WTC11 (cell line): ENCODE measurements around the gene OR8G1. TPM values are rescaled to one million over a fixed set of nuclear protein-coding genes. Genes with fewer than 3 reads are reported as not detected.
"Not testable (repeated sequence)": the region's sequence is repeated elsewhere in the genome, so short reads cannot be mapped to it uniquely, and the experiment has no call there.

ENCODE experiments used
- ATAC-seq: fragments of 200-7000 bp; cut with Tn5 transposase; 2 replicates; pipeline ENCODE4 v1.10.0; 2021; ENCODE audit warnings: mild to moderate bottlenecking, moderate library complexity
- CTCF ChIA-PET: fragments of 300-600 bp; sonication (Branson Sonifier 250); formaldehyde crosslinking; loops from one replicate; lab custom pipeline; 2021; ENCODE audit warnings: antibody characterized with exemption; lab: Charles Lee
- POLR2A ChIA-PET: fragments of 350-600 bp; sonication (Branson Sonifier 250); formaldehyde crosslinking; loops from one replicate; lab custom pipeline; 2021; ENCODE audit warnings: antibody characterized with exemption; lab: Charles Lee
- DNase-seq: peaks from one replicate; pipeline ENCODE4 v3.0.0; 2021; ENCODE audit warnings: low spot score
- H3K27ac Mint-ChIP-seq: 2 replicates; pipeline ENCODE4 v1.8.0; 2021; ENCODE audit warnings: mixed read lengths
- H3K27me3 Mint-ChIP-seq: 2 replicates; pipeline ENCODE4 v1.8.0; 2021; ENCODE audit warnings: low read depth, mild to moderate bottlenecking, moderate library complexity, mixed read lengths
- H3K36me3 Mint-ChIP-seq: 2 replicates; pipeline ENCODE4 v1.8.0; 2021; ENCODE audit warnings: mixed read lengths
- H3K4me1 Mint-ChIP-seq: 2 replicates; pipeline ENCODE4 v1.8.0; 2022; ENCODE audit warnings: mixed read lengths
- H3K4me3 Mint-ChIP-seq: 2 replicates; pipeline ENCODE4 v1.8.0; 2021; ENCODE audit warnings: mild to moderate bottlenecking, moderate library complexity, mixed read lengths
- H3K9me3 Mint-ChIP-seq: 2 replicates; pipeline ENCODE4 v1.8.0; 2021; ENCODE audit warnings: mixed read lengths
- ELF4 ChIP-seq: sonication (generic); formaldehyde crosslinking; IDR thresholded peaks from 2 replicates; pipeline ENCODE4 v1.8.1; 2022; ENCODE audit warnings: low read depth, mild to moderate bottlenecking, moderate library complexity, missing genetic modification reagents
- ESRRA ChIP-seq: sonication (generic); formaldehyde crosslinking; IDR thresholded peaks from 2 replicates; pipeline ENCODE4 v1.8.1; 2022; ENCODE audit warnings: mild to moderate bottlenecking, missing genetic modification reagents, borderline replicate concordance
- FOXK1 ChIP-seq: sonication (generic); formaldehyde crosslinking; IDR thresholded peaks from 2 replicates; pipeline ENCODE4 v1.8.0; 2022; ENCODE audit warnings: mild to moderate bottlenecking, moderate library complexity, missing genetic modification reagents
- NFATC4 ChIP-seq: fragments of 250-450 bp; sonication (Bioruptor Pico); IDR thresholded peaks from 2 replicates; pipeline ENCODE4 v1.9.0; 2021; ENCODE audit warnings: mild to moderate bottlenecking
- NFYB ChIP-seq: sonication (generic); formaldehyde crosslinking; conservative IDR thresholded peaks from 2 replicates; pipeline ENCODE4 v1.8.0; 2022; ENCODE audit warnings: low read depth, missing genetic modification reagents
- NR1H2 ChIP-seq: sonication (generic); formaldehyde crosslinking; IDR thresholded peaks from 2 replicates; pipeline ENCODE4 v1.9.0; 2021; ENCODE audit warnings: mild to moderate bottlenecking, moderate library complexity, missing genetic modification reagents
- SP1 ChIP-seq: sonication (generic); formaldehyde crosslinking; conservative IDR thresholded peaks from 2 replicates; pipeline ENCODE4 v1.8.1; 2022; ENCODE audit warnings: missing genetic modification reagents
- ZBTB21 ChIP-seq: sonication (generic); formaldehyde crosslinking; IDR thresholded peaks from 2 replicates; pipeline ENCODE4 v1.8.1; 2023; ENCODE audit warnings: mild to moderate bottlenecking, missing genetic modification reagents, borderline replicate concordance
- ZNF263 ChIP-seq: sonication (generic); formaldehyde crosslinking; IDR thresholded peaks from 2 replicates; pipeline ENCODE4 v1.8.1; 2022; ENCODE audit warnings: low read depth, mild to moderate bottlenecking, moderate library complexity, missing genetic modification reagents
- ZNF396 ChIP-seq: fragments of 250-450 bp; sonication (Bioruptor Pico); IDR thresholded peaks from 2 replicates; pipeline ENCODE4 v1.8.0; 2021; ENCODE audit warnings: mild to moderate bottlenecking, moderate library complexity, borderline replicate concordance
- total RNA-seq: library from RNA; stranded (reverse); gene quantifications from 3 replicates; pipeline ENCODE4 v1.2.3, GENCODE V29; 2021
- TF ChIP-seq, protein P1 (sequence below): sonication (generic); formaldehyde crosslinking; IDR thresholded peaks from 2 replicates; pipeline ENCODE4 v1.8.0; 2022; ENCODE audit warnings: missing genetic modification reagents
- TF ChIP-seq, protein P2 (sequence below): sonication (generic); formaldehyde crosslinking; IDR thresholded peaks from 2 replicates; pipeline ENCODE4 v1.8.0; 2022; ENCODE audit warnings: mild to moderate bottlenecking, missing genetic modification reagents
- TF ChIP-seq, protein P3 (sequence below): sonication (generic); formaldehyde crosslinking; IDR thresholded peaks from 2 replicates; pipeline ENCODE4 v1.8.1; 2023; ENCODE audit warnings: mild to moderate bottlenecking, missing genetic modification reagents, moderate library complexity

OR8G1 gene
- total RNA-seq, 1 experiment from 2014 or later: not detected

DNA sequence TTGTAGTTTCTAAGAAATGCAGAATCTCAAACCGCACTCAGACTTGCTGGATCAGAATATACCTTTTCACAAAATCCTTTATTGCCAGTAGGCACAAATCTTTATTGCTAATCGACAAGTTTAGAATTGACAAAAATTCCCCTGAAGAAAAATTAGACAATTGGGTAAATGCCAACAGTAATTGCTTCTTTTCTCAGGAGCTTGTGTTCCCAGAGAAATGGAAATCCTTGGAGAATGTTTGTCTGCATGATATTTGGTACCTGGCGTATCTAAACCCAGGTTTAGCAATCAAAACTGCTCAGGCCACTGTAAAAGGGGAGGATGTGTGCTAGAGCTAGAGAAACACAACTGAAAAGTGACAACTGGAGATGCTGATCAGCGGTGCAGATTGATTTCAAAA is 15.2 kb downstream of the OR8G1 start, which contains the start of gene OR8G5:
TSS of gene OR8G5 (plus strand) at position 301 of the 400 bp plus-strand sequence. CDS start 8,556 bp downstream, outside the sequence.
- TF ChIP-seq, protein P1, sequence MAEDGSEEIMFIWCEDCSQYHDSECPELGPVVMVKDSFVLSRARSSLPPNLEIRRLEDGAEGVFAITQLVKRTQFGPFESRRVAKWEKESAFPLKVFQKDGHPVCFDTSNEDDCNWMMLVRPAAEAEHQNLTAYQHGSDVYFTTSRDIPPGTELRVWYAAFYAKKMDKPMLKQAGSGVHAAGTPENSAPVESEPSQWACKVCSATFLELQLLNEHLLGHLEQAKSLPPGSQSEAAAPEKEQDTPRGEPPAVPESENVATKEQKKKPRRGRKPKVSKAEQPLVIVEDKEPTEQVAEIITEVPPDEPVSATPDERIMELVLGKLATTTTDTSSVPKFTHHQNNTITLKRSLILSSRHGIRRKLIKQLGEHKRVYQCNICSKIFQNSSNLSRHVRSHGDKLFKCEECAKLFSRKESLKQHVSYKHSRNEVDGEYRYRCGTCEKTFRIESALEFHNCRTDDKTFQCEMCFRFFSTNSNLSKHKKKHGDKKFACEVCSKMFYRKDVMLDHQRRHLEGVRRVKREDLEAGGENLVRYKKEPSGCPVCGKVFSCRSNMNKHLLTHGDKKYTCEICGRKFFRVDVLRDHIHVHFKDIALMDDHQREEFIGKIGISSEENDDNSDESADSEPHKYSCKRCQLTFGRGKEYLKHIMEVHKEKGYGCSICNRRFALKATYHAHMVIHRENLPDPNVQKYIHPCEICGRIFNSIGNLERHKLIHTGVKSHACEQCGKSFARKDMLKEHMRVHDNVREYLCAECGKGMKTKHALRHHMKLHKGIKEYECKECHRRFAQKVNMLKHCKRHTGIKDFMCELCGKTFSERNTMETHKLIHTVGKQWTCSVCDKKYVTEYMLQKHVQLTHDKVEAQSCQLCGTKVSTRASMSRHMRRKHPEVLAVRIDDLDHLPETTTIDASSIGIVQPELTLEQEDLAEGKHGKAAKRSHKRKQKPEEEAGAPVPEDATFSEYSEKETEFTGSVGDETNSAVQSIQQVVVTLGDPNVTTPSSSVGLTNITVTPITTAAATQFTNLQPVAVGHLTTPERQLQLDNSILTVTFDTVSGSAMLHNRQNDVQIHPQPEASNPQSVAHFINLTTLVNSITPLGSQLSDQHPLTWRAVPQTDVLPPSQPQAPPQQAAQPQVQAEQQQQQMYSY (CRISPR knock-in tag): no peak
- TF ChIP-seq NR1H2 (no peak), SP1 (CRISPR knock-in tag) (no peak), ZBTB21 (CRISPR knock-in tag) (no peak), ZNF263 (CRISPR knock-in tag) (no peak), ELF4 (no peak), ESRRA (CRISPR knock-in tag) (no peak), ZNF396 (CRISPR knock-in tag) (no peak), NFYB (CRISPR knock-in tag) (no peak), NFATC4 (CRISPR knock-in tag) (no peak)
- TF ChIP-seq, protein P2, sequence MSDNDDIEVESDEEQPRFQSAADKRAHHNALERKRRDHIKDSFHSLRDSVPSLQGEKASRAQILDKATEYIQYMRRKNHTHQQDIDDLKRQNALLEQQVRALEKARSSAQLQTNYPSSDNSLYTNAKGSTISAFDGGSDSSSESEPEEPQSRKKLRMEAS (CRISPR knock-in tag): no peak
- TF ChIP-seq, protein P3, sequence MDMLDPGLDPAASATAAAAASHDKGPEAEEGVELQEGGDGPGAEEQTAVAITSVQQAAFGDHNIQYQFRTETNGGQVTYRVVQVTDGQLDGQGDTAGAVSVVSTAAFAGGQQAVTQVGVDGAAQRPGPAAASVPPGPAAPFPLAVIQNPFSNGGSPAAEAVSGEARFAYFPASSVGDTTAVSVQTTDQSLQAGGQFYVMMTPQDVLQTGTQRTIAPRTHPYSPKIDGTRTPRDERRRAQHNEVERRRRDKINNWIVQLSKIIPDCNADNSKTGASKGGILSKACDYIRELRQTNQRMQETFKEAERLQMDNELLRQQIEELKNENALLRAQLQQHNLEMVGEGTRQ (CRISPR knock-in tag): no peak
- ChIA-PET POLR2A (no interaction called here), CTCF (no interaction called here)
- DNase-seq (no peak), ATAC-seq (no peak)
- no peaks in the 10 kb centered on the region for H3K4me1 Mint-ChIP-seq
- H3K9me3 Mint-ChIP-seq: no peaks in the 10 kb centered on the region
- no peaks in the 10 kb centered on the region for H3K27me3 Mint-ChIP-seq
- H3K36me3 Mint-ChIP-seq: no peaks in the 10 kb centered on the region
- no peak within 1 kb of the TSS for H3K27ac Mint-ChIP-seq
- no peak within 1 kb of the TSS for H3K4me3 Mint-ChIP-seq

DNA sequence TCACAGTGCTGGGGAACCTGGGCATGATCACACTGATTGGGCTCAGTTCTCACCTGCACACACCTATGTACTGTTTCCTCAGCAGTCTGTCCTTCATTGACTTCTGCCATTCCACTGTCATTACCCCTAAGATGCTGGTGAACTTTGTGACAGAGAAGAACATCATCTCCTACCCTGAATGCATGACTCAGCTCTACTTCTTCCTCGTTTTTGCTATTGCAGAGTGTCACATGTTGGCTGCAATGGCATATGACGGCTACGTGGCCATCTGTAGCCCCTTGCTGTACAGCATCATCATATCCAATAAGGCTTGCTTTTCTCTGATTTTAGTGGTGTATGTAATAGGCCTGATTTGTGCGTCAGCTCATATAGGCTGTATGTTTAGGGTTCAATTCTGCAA is 24.1 kb downstream of the OR8G1 start:
- H3K36me3 Mint-ChIP-seq, H3K4me1 Mint-ChIP-seq, ATAC-seq, CTCF ChIA-PET, H3K9me3 Mint-ChIP-seq, H3K27ac Mint-ChIP-seq, H3K4me3 Mint-ChIP-seq, H3K27me3 Mint-ChIP-seq, DNase-seq, POLR2A ChIA-PET: not testable (repeated sequence)

DNA sequence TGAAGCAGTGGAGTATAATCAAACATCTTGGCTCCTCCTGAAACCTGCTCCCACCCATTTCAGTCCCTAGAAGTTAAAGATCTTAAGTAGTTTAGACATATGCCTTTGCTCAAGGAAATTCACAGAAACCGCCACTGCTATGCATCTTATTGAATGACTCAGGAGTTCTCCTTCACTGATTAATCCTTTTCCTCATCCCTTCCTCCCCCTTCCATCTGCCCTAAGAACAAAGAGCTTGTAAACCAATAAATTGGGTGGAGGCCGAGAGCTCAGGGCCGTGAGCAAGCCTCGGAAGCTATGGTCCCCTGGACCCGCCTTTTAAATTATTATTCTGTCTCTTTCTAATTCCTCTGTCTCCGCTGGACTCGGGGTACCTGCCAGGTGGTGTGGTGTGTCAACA is 30.0 kb downstream of the OR8G1 start:
- DNase-seq, H3K27me3 Mint-ChIP-seq, ATAC-seq, H3K36me3 Mint-ChIP-seq, H3K4me3 Mint-ChIP-seq, POLR2A ChIA-PET, H3K9me3 Mint-ChIP-seq, H3K27ac Mint-ChIP-seq: not testable (repeated sequence)
- peaks cover 21% of the 10 kb centered on the region for H3K4me1 Mint-ChIP-seq
- CTCF ChIA-PET: interaction anchor here (0.9 kb wide), 1 partner anchor 199 kb away, joined by 4 read pairs; no protein-coding TSS in a partner anchor

DNA sequence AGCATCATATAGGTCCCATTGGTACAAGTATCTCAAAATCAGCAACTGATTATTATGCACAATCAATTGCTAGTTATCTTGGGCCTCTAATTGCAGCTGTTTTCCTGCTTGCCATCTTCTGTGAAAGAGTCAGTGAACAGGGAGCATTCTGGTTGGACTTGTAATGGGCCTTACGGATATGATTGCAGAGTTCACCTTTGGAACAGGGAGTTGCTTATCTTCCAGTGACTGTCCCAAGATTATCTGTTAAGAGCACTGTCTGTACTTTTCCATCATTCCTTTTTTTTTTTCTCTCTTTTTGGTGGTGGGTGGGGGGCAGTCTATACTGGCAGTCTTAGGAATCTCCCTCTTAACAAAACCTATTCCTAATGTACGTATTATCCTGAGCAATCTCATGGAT is 33.1 kb downstream of the OR8G1 start:
- Mint-ChIP-seq H3K27me3 (no peaks in the 10 kb centered on the region), H3K27ac (no peak overlapping the region), H3K4me3 (no peak overlapping the region), H3K4me1 (peaks cover 21% of the 10 kb centered on the region), H3K9me3 (no peaks in the 10 kb centered on the region), H3K36me3 (no peaks in the 10 kb centered on the region)
- TF ChIP-seq FOXK1 (CRISPR knock-in tag): no peak
- CTCF ChIA-PET: interaction anchor here (1.3 to 1.6 kb wide), 3 partner anchors 79 to 205 kb away, joined by 3 to 5 read pairs (median 4); no protein-coding TSS in a partner anchor
- POLR2A ChIA-PET: no interaction called here
- ATAC-seq: no peak
- no peak for DNase-seq
